T1000 (cell line): ENCODE results near the gene KRTAP2-1.
"Not testable (repeated sequence)": the region's sequence is repeated elsewhere in the genome, so short reads cannot be mapped to it uniquely, and the experiment has no call there.

Experiments
- DNase-seq: peaks from one replicate; lab custom pipeline; 2025; ENCODE audit warnings: mixed read lengths; lab: John Stamatoyannopoulos, UW

KRTAP2-1 gene

DNA sequence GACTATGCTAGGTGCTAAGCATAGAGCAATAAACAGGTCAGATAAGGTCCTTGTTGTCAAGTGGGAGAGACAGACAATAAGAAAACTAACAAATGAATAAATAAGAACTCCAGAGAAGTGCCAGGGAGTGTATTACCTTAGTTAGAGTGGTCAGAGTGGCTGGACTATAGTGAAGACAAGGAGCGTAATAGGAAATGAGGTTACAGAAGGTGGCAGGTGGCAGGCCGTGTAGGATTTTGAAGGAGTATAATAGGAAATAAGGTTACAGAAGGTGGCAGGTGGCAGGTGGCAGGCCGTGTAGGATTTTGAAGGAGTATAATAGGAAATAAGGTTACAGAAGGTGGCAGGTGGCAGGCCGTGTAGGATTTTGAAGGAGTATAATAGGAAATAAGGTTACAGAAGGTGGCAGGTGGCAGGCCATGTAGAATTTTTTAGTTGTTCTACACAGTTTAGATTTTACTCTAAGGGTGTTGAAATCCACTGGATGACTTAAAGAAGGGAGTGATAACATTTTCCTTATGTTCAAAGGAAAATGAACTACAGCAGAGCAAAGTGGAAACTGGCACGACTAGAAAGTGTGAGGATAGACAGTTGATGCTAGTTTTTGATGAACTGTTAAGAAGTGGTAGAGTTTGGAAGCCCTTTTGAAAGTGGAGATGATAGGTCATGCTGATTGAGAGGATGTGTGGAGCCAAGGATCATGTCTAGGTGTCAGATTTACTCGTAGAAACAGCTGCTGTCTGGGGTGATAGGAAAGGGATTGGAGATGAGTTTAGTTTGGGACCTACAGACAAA is 34.6 kb downstream of the KRTAP2-1 start:
- DNase-seq = no peak

GRCh38 chr17:41010441-41010840 is 36.7 kb downstream of the KRTAP2-1 start:
- DNase-seq = no peak

GRCh38 chr17:41009936-41010335 is 37.2 kb downstream of the KRTAP2-1 start:
- no peak for DNase-seq

- no peak for DNase-seq
Observed at GRCh38 chr17:41009301-41009760, 37.8 kb downstream of the KRTAP2-1 start.

DNA sequence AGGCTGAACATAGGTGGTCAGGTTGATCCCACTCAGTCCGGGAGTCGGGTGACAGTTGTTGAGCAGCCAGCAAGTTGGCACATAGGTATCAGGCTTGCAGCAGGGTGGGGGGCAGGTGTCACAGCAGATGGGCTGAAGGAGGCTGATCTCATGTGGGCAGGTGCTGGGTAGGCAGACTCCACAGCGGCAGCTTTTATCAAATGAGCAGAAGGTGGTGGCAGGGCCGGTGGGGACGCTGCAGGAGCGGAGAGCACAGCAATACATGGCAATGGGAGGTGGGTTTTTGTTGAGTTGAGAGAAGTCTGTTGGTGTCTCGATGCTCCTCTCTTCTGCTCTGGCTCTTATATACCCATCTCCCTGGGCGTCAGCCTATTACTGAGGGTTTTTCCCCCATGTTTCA is 38.3 kb downstream of the KRTAP2-1 start, which contains the start of gene KRTAP3-1:
Gene KRTAP3-1, minus strand, starts transcription at position 318 of the 400 bp plus-strand sequence. Its CDS starts 54 bp downstream, at position 264.
- no peak for DNase-seq

- DNase-seq = no peak
Observed at GRCh38 chr17:41004397-41004796, 42.7 kb downstream of the KRTAP2-1 start.

GRCh38 chr17:41003926-41004325 is 43.2 kb downstream of the KRTAP2-1 start:
- DNase-seq = no peak

DNA sequence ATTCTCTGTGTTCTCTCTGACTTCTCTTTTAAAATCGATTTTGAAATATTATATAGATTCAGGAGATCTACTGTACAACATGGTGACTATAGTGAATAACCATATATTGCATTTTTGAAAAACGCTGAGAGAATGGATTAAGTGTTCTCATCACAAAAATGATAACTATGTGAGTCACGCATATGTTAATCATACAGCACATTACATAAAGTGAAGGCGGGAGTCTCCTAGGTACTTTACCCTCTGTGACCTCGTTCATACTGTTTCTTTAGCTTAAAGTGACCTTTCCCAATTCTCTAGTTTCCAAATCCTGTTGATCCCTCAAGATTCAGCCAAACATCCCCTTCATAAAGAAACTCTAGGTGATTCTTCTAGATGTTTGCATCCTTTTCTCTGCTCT is 44.3 kb downstream of the KRTAP2-1 start:
- DNase-seq = no peak

DNA sequence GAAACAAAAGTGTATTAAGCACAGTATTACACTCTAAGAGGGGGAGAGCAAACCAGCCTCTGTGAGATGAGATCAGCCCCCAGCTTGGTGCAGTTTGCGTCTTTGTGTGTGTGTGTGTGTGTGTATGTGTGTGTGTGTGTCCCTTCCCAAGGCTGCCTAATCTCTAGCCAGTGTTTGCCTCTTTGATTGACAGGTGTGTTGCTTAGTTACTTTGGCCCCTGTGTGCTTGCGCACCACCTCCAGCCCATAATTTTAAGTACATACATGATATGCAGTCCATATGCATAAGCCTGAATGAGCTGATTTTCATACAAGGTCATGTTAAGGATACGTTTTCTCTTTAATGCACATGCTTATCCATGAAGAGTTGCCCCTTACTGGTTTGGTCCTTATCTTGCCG is 45.3 kb downstream of the KRTAP2-1 start:
- DNase-seq = no peak

GRCh38 chr17:40999563-40999962 is 47.6 kb downstream of the KRTAP2-1 start, which contains the start of gene KRTAP3-2:
KRTAP3-2 (minus strand) TSS chr17:40999906; CDS start chr17:40999853, 53 bp downstream.
- not testable (repeated sequence) for DNase-seq

DNA sequence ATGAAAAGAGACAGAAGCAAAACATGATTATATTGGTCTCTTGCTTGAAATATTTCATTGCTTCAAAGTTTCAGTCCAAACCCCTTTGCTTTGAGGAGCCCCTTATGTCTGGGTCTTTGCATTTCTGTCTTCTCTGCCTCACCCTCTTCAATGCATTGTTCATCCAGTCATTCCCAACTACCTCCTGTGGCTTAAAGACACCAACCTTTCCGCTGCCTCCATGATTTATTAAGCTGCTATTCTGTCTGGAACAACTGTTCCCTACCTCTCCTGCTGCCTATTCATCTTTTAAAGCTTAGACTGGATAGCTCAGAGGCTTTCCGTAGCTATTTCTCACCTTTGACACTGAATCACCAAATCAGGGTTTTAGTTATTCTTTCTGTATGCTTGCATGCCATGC is 49.8 kb downstream of the KRTAP2-1 start:
- no peak for DNase-seq

DNA sequence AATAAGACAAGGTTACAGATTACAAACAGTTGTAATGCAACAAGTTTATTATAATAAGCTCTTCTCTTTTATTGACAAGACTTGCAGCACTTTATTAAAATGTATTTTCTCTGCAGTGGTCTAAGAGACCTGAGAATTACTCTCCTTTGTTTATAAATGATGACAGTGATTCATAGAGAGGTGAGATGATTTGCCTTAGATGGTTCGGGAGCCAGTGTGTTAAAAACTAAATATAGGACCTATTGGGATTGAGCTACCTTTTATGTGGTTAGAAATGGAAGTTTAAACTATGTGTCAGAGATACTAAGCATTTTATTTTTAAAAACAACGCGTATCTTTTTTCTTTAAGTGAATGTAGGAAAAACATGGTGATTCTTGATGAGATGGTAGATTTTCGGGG is 50.3 kb downstream of the KRTAP2-1 start:
- no peak for DNase-seq
